ENCODE data around the gene DYNLT2.
"Not testable (repeated sequence)": the region's sequence is repeated elsewhere in the genome, so short reads cannot be mapped to it uniquely, and the experiment has no call there.

The DYNLT2 gene

DNA sequence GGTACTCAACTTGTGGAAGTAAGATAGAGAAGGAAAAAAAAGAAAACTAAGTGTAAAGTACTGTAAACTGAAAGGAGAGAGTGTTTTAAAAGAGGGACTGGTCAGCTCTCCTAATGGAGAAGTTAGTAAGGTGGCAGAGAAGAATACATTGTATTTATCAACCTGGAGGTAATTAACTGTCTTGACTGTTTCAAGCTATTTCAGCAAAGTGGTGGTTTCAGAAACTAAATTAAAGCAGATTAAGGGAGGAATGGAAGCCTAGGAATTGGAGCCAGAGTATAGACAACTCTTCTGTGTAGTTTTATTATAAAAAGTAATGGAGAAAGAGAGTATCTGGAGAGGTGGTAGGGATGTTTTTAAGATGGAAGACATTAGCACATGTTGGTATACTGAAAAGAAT, 24.4 kb downstream of the DYNLT2 start:
- no peak for DNase-seq

DNA sequence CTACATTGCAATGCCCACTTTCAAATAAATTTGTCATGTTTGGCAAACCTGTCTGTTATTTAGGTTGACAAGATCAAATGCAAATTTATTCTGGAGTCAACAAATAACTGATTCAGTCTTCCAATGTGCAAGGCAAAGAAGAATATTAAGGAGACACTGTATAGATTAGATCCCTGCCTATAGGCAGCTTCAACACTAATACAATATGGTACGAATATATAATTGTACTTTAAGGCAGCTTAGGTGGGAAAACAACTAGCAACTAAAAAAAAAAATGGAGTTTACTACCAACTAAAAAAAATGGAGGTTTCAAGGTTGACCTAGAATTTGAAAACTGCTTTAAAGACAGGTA, 25.3 kb downstream of the DYNLT2 start:
- no peak for DNase-seq

DNA sequence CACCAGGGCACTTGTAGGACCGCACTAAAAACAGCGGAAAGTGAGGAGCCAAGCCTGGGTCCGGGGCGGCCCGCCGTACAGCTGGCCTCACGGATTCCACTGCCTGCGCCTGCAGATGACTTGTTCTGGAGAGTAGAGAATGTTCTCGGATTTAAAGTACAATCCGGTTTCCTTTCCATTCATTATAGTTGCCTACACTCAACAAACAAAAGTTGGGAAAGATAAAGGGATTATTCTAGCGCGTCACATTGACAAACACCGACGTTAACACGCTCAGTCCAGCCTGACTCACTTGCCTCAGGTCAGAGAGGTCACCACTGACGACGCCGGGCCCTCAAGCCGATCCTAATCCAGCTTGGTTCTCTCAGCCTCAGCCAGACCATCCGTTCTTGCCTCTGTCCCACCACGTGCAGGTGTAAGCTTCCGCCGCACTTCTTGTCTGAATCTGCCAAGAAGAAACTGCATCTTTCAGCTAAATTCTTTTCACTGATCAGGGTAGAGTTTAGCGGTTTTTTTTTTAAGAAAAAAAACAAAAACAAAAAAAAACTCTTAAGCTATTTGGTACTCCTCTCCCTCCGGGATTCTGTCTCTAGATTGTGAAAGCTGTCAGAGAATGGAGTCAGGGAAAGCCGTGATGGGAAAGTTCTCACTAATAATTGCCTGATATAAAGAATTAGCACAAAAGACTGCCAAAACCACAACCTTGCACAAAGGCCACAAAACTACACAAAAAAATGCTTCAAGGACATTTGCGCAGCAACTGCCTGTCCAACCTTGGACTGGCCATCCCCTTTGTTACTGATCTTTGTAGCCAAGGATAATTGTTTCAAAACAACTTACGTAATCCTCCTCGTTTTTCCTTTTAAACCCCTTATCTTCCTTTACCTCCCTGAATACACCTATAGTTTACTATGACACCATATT, 26.0 kb downstream of the DYNLT2 start:
- peak; percentile 64 for DNase-seq

DNA sequence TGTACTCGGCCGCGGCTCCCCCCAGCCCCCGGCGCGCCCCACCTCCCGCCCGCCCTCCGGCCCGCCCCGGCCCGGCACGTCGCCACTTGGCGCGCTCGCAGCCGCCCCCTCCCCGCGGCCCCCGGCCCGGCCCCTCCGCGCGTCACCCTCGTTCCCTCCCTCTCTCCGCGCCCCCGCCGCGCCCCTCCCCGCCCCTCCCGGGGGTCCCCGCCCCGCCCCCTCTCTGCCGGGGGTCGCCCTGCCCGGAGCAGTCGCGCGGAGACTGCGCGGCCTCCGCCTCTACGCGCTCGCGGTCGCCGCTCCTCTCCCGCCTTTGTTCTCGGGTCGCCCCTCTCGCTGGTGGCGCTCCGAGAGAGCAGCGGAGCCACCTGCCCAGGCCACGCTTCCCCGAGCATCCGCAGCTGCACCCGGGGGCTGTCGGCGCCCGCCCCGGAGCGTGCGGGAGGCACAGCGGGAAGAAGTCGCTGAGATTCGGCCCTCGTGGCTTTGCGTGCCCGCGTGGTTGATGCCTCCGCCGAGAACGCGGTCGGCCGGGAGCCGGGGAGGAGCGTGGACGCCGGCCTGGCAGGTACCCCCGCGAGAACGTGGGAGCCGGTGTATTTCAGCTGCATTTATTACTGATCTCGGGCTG, 26.8 kb downstream of the DYNLT2 start, which contains the start of gene PHF10:
TSS of gene PHF10 (minus strand) at position 7 of the 631 bp plus-strand sequence. CDS start 569 bp downstream, outside the sequence.
- peak; percentile 59 for DNase-seq

- DNase-seq, result peak; percentile 59
These were observed 27.3 kb downstream of the DYNLT2 start for GRCh38 chr6:169723991-169724493.

GRCh38 chr6:169723200-169723909, 28.0 kb downstream of the DYNLT2 start:
- DNase-seq, result peak; percentile 85

GRCh38 chr6:169722362-169723199, 28.8 kb downstream of the DYNLT2 start:
- DNase-seq, result peak; percentile 69

DNA sequence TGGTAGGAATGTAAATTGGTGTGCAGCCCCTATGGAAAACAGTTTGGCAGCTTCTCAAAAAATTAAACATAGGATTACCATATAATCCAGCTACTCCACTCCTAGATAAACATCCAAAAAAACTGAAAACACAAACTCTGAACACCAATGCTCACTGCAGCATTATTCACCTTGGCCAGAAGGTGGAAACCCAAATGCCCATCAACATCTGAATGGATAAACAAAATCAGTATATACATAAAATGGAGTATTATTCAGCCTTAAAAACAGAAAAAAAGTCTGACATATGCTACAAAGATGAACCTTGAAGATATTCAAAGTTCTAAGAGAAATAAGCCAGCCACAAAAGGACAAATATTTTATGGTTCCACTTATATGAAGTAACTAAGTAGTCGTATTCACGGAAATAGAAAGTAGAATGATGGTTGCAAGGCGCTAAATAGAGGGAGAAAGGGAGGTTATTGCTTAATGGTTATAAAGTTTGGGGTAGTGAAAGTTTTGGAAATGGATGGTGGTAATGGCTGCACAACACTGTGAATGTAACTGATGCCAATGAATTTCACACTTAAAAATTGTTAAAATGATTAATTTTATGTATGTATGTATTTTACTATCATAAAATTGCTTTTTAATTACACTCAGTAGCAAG, 31.0 kb downstream of the DYNLT2 start:
- no peak for DNase-seq

DNA sequence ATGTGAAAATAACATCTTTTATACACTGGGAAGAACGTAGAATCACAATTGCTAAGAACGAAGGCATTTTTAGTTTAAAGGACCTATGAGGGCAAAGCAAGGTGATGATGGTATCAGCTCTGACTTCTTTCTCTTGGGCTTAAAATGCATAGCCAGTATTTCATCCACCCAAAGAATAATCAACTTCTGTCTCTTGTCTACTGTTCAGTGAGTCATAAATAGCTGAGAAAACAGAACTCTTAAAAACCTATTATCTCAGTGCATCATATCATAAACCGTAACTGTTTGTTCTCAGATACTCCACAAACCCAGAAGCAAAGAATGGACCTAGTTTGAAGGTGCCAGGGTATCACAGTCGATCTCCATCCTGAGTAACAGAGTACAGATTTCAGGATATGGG, 32.3 kb downstream of the DYNLT2 start:
- no peak for DNase-seq

- DNase-seq, result no peak
These were observed 36.8 kb downstream of the DYNLT2 start for GRCh38 chr6:169714595-169714994.

GRCh38 chr6:169714178-169714577, 37.2 kb downstream of the DYNLT2 start:
- no peak for DNase-seq

GRCh38 chr6:169710009-169710408, 41.4 kb downstream of the DYNLT2 start:
- no peak for DNase-seq

GRCh38 chr6:169709293-169709692, 42.1 kb downstream of the DYNLT2 start:
- DNase-seq, result no peak

DNA sequence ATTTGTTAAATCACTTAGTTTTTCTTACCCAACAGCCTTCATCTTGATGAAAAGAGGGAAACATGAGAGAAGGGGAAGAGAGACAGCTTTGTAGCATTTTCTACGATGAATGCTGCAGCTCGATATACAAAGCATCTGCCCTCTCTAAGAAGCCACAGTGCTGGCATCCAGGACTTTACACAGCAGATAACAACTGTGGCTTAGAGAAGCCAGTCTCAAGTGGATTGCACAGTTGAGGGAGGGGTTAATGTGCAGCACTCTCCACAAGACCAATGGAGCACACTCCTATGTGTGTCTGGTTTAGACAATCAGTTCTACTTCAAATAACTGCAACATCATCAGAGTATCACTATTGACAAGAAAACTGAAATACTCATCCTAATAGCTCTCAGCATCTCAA, 43.6 kb downstream of the DYNLT2 start:
- DNase-seq, result no peak

DNA sequence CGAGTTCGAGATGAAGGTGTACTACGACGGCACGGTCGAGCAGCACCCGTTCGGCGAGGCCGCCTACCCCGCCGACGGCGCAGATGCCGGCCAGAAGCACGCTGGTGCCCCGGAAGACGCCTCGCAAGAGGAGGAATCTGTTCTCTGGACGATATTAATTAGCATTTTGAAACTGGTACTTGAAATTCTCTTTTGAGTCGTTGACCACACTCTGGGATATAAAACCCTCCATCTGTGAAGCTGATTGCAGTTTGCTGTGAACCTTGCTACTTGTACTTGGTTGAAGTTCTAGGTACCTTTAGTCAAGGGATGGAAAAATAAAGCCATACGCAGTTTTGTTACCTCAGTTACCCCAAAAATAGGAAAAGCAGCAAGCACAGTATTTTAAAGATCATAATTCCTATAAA, 48.5 kb downstream of the DYNLT2 start:
- no peak for DNase-seq

GRCh38 chr6:169701954-169702839, 49.2 kb downstream of the DYNLT2 start, which contains the start of the genes C6orf120 and WDR27:
C6orf120 (plus strand) TSS chr6:169702126; CDS start chr6:169702460, 334 bp downstream.
WDR27 (minus strand) TSS chr6:169702029; CDS start chr6:169689005, 13,024 bp downstream.
- DNase-seq, result peak; percentile 98

DNA sequence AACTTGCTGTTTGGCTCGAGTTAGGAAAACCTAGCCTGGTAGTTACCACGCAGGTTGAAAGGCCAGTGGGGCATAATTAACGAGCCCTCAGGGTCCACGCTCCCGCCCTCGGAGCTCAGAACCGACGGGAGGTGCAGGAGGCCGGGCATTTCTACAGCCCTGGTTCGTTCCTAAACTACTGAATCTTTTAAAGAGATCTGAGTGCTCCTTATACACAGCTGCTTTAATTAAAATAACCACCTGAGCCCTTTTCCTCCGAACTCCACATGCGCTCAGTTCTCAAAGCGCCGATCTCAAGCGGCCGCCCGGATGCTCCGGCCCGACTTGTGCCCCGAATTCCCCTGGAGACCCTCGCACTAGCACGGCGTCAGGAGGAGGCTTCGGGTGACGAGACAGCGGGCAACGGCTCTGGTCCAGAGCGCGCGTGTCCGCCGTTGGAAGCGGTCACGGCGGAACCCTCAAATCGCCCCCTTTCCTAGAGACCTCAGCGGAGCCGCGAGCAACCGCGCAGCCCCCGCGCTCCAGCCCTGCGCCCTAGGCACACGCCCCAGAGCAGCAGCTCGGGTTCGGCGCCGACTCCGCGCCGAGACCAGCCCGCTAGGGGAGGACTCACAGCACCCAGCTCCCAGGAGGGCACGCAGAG, 49.9 kb downstream of the DYNLT2 start:
- DNase-seq, result no peak

GRCh38 chr6:169700296-169700695, 51.1 kb downstream of the DYNLT2 start:
- DNase-seq, result no peak

- not testable (repeated sequence) for DNase-seq
These were observed 54.3 kb downstream of the DYNLT2 start for GRCh38 chr6:169697115-169697514.

DNA sequence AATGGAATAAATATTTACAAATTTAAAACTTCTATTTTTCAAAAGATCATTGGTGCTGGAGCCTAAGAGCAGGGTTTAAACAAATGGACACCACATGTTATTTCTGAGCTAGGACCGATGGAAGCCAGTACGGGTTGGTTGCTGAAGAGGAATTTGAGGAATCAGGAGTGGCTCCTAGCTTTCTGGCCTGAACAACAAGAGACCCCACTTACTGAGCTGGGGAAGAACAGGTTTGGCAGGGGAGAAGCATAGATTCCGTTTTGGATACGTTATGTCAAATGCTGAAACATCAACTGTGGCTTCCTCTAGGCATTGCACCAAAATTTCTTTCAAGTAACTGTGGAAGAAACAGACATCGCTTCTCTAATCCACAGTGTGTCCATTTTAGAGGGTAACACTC, 56.2 kb downstream of the DYNLT2 start:
- DNase-seq, result no peak
